A549 (cell line): ENCODE data around the gene PBX3.

Experiments
- CHD2 ChIP-seq: fragments of 150-350 bp; IDR thresholded peaks from 2 replicates; pipeline ENCODE4 v1.6.1; 2014; ENCODE audit warnings: low read length; ENCODE audit not compliant: partially characterized antibody
- JUN ChIP-seq, 2 experiments: fragments of >200 bp; sonication (Bioruptor Twin); formaldehyde crosslinking; IDR thresholded peaks; 2 replicates in 1 of 2; 3 replicates in 1 of 2; pipeline ENCODE4 v1.6.1; 2016 to 2017
- POLR2AphosphoS2 ChIP-seq: conservative IDR thresholded peaks from 2 replicates; pipeline ENCODE4 v1.6.1; 2012; ENCODE audit warnings: low read length, improper control_type of control experiment, inconsistent platforms
- RFX5 ChIP-seq: fragments of 450-650 bp; IDR thresholded peaks from 2 replicates; pipeline ENCODE4 v1.7.1; 2014; ENCODE audit warnings: antibody characterized with exemption, mild to moderate bottlenecking, moderate library complexity
- TF ChIP-seq, protein P1 (sequence below): fragments of >200 bp; sonication (Bioruptor Twin); formaldehyde crosslinking; IDR thresholded peaks from 3 replicates; pipeline ENCODE4 v1.5.1; 2016

DNA sequence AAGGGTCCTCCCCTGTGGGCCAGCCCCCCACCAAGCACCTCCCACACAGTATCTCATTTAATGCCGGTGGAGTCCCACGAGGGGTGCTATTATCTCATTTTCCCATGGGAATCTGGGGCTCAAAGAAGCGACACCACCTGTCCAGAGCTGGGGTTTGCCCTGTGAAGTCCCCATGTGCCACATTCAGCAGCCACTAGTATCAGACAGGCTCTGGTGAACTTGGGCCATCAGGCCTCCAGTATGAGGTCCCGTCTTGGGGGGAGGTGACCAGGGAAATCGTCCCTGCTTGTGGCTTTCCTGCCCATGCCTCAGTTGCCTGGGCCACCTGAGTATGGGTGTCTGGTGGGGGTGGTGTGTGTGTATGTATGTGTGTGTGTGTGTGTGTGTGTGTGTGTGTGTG, 222.7 kb downstream of the PBX3 start:
- TF ChIP-seq JUN (IDR thresholded peaks at IDR 0.05), result no peak
- no peak for TF ChIP-seq CHD2
- TF ChIP-seq, protein P1, sequence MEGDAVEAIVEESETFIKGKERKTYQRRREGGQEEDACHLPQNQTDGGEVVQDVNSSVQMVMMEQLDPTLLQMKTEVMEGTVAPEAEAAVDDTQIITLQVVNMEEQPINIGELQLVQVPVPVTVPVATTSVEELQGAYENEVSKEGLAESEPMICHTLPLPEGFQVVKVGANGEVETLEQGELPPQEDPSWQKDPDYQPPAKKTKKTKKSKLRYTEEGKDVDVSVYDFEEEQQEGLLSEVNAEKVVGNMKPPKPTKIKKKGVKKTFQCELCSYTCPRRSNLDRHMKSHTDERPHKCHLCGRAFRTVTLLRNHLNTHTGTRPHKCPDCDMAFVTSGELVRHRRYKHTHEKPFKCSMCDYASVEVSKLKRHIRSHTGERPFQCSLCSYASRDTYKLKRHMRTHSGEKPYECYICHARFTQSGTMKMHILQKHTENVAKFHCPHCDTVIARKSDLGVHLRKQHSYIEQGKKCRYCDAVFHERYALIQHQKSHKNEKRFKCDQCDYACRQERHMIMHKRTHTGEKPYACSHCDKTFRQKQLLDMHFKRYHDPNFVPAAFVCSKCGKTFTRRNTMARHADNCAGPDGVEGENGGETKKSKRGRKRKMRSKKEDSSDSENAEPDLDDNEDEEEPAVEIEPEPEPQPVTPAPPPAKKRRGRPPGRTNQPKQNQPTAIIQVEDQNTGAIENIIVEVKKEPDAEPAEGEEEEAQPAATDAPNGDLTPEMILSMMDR, result no peak
- no peak for TF ChIP-seq RFX5
- no peak for TF ChIP-seq POLR2AphosphoS2
